Retinal pigment epithelial cell (primary cell): ENCODE measurements around the gene PPM1L.
"Not testable (repeated sequence)": the region's sequence is repeated elsewhere in the genome, so short reads cannot be mapped to it uniquely, and the experiment has no call there.

Experiments used
- DNase-seq: peaks from one replicate; pipeline ENCODE4 v3.0.0-alpha.2; 2010; ENCODE audit warnings: low read depth
- H3K4me3 ChIP-seq: 2 replicates; pipeline ENCODE4 v1.5.1; 2011; ENCODE audit warnings: mild to moderate bottlenecking, low read length, control low read depth, moderate library complexity
- CTCF ChIP-seq: conservative IDR thresholded peaks from 2 replicates; pipeline ENCODE4 v1.5.1; 2011; ENCODE audit warnings: low read depth, low read length, control low read depth, inconsistent platforms

The PPM1L gene

GRCh38 chr3:160968761-160969160, 212.7 kb downstream of the PPM1L start:
- no peak for TF ChIP-seq CTCF
- no peak for DNase-seq
- H3K4me3 ChIP-seq, result no peak overlapping the region

- no peak for DNase-seq
- no peak overlapping the region for H3K4me3 ChIP-seq
- no peak for TF ChIP-seq CTCF
These were observed 217.2 kb downstream of the PPM1L start for GRCh38 chr3:160973067-160973809.

- no peak for DNase-seq
- TF ChIP-seq CTCF, result no peak
- H3K4me3 ChIP-seq, result no peak overlapping the region
These were observed 221.7 kb downstream of the PPM1L start for GRCh38 chr3:160977773-160978172.

- H3K4me3 ChIP-seq, result no peak overlapping the region
- no peak for DNase-seq
- TF ChIP-seq CTCF, result no peak
These were observed 224.7 kb downstream of the PPM1L start for GRCh38 chr3:160980740-160981139.

GRCh38 chr3:160981217-160981938, 225.3 kb downstream of the PPM1L start:
- H3K4me3 ChIP-seq, result no peak overlapping the region
- DNase-seq, result no peak
- no peak for TF ChIP-seq CTCF

GRCh38 chr3:160982491-160982890, 226.5 kb downstream of the PPM1L start:
- no peak for TF ChIP-seq CTCF
- DNase-seq, result no peak
- no peak overlapping the region for H3K4me3 ChIP-seq

- not testable (repeated sequence) for H3K4me3 ChIP-seq, DNase-seq
These were observed 227.9 kb downstream of the PPM1L start for GRCh38 chr3:160983900-160984299.
